HEK293T (cell line): ENCODE results near the gene PSAPL1.

Experiments
- BHLHE40 ChIP-seq: fragments of 450-650 bp; IDR thresholded peaks from 2 replicates; pipeline ENCODE4 v1.6.1; 2016; ENCODE audit warnings: mild to moderate bottlenecking, moderate library complexity, borderline replicate concordance
- CTBP1 ChIP-seq: fragments of 450-650 bp; IDR thresholded peaks from 2 replicates; pipeline ENCODE4 v1.6.1; 2016; ENCODE audit warnings: borderline replicate concordance
- ELF4 ChIP-seq: fragments of 450-650 bp; IDR thresholded peaks from 2 replicates; pipeline ENCODE4 v1.6.1; 2017; ENCODE audit warnings: antibody characterized with exemption
- FOXA1 ChIP-seq: fragments of 450-650 bp; IDR thresholded peaks from 2 replicates; pipeline ENCODE4 v1.6.1; 2016; ENCODE audit warnings: mild to moderate bottlenecking
- FOXK2 ChIP-seq: fragments of 450-650 bp; IDR thresholded peaks from 2 replicates; pipeline ENCODE4 v1.6.1; 2016; ENCODE audit warnings: mild to moderate bottlenecking
- FOXM1 ChIP-seq: fragments of 450-650 bp; IDR thresholded peaks from 2 replicates; pipeline ENCODE4 v1.6.1; 2017; ENCODE audit warnings: mild to moderate bottlenecking, borderline replicate concordance
- HDGF ChIP-seq: fragments of 450-650 bp; IDR thresholded peaks from 2 replicates; pipeline ENCODE4 v1.6.1; 2017; ENCODE audit warnings: antibody characterized with exemption, borderline replicate concordance
- L3MBTL2 ChIP-seq: fragments of 450-650 bp; conservative IDR thresholded peaks from 2 replicates; pipeline ENCODE4 v1.6.1; 2016; ENCODE audit warnings: mild to moderate bottlenecking
- PKNOX1 ChIP-seq: fragments of 450-650 bp; IDR thresholded peaks from 2 replicates; pipeline ENCODE4 v1.6.1; 2016
- SP1 ChIP-seq: fragments of 450-650 bp; IDR thresholded peaks from 2 replicates; pipeline ENCODE4 v1.6.1; 2017
- SUZ12 ChIP-seq: fragments of 450-650 bp; IDR thresholded peaks from 2 replicates; pipeline ENCODE4 v1.6.1; 2016; ENCODE audit warnings: mild to moderate bottlenecking
- TARDBP ChIP-seq: fragments of 450-650 bp; IDR thresholded peaks from 2 replicates; pipeline ENCODE4 v1.6.1; 2016
- ZNF384 ChIP-seq: fragments of 450-650 bp; IDR thresholded peaks from 2 replicates; pipeline ENCODE4 v1.6.1; 2016

GRCh38 chr4:7457201-7458065 is 22.7 kb upstream of the PSAPL1 start:
- TF ChIP-seq BHLHE40 (no peak), TARDBP (no peak), CTBP1 (no peak), SP1 (no peak), ELF4 (no peak), PKNOX1 (no peak), FOXM1 (no peak), FOXA1 (no peak), SUZ12 (no peak), FOXK2 (no peak), HDGF (no peak), ZNF384 (no peak), L3MBTL2 (no peak)
